NCI-H1417 treated with DMSO at 0.1 percent for 48 hours (cell line): ENCODE measurements around the gene FTCDNL1.

ENCODE experiments used
- DNase-seq: peaks from one replicate; lab custom pipeline; 2025; lab: John Stamatoyannopoulos, UW

FTCDNL1 gene

DNA sequence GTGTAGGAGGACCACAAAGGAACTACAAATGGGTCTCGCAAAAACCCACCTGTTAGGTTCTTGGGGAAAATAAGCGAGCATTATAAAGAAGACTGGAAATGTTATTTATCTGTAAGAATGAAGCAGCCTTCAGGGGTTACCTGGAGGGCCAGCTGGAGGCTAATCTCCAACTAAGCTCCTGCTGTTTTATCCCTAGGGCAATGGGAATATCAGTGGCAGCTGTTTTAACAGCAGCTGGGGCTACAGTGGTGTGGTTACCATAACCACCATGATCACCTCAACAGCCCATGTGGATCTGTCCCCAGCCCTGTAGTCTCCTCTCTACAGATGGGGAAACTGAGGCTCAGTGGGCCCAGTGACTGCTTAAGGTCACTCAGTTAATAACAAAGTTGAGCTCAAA, 108.1 kb downstream of the FTCDNL1 start:
- DNase-seq: no peak

DNA sequence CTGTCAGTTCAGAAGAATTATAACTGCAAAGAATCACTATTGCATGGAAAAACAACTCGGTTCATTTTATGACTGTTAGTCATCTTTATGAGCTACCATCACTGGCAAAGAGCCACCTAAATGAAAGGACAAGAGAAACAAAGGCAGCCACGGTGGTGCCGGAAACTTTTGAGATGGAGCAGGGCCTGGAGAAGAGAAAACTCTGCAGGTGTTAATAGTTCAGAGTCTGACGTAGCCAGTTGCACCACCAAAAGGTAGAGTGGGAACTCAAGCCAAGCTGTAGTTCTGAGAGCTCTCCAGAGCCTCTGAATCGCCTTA, 110.9 kb downstream of the FTCDNL1 start:
- DNase-seq: no peak

DNA sequence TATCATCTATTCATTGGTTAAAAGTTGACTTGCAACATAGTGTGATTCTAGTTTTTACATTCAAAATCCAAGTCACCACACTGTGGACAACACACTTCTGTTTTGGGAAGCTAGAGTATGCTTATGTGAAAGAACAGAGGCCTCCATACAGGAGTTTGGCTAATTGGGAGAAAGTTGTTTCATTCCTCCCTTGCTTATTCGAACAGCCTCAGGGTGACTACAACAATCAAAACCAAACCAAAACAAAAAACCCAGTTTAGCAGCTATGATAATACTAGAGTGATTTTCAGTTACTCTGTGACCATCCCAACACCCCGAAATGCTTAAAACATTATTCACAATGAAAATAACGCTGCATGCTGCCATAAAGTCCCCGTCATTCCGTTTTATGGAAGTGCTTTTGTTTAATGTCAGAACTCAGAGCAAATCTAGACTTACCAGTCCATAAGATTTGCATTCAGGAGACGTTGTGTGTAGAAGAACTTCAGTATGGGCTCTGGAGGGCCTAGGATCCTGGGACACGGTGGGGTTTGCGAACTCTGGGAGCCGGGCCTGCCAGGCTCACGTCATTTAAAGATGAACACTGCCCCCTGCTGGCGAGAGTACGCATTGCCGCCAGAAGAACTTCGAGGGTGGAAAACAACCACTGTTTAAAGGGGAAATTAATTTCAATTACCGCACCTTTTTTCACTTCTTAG, 111.4 kb downstream of the FTCDNL1 start:
- DNase-seq: no peak

DNA sequence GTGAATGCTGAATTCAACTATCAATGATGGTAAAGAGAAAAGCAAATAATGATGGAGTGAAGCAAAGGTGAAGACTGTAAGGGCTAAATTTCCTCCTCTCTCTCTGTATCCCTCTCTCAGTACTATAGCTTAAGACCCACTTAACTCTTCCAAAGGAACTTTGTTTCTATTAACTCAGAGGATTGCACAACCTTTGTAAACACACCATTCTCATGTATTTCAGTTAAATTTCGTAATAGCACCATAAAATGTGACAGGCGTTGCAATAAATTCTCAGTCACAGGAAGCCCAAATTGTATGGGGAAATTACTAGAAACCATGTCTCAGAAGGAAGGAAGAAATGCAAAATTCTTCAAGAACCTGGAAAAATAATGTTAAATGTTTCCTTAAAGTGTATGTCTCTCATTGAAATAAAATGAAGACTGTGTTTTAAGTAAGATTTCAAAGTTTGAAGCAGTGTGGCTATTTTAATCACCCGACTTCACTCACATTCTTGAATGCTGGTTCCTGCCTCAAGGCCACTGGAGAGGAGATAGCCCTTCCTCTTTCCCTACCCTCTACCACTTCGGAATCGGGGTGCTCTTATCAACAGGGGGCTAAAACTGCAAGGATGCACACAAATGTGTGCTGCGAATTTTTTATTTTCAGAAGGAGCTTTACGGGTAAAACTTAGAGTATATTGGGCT, 112.1 kb downstream of the FTCDNL1 start:
- DNase-seq: no peak

DNA sequence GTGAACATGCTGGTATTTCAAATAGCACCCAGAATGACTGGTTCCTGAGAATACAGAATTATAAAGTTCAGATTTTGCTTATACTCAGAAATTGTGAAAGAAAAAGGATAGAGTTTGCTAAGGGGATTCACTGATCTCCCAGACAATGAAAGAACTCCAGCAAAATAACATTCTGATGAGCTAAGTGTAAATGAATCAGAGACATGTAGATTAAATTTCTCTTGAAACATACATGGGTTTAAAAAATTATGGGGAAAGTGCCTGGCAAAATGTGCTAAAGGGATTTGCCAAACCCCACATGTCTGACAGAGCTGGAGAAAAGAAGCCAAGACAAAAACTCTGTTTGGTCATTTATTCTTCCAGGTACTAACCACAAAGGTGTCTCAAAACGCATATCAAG, 116.3 kb downstream of the FTCDNL1 start:
- DNase-seq: no peak

DNA sequence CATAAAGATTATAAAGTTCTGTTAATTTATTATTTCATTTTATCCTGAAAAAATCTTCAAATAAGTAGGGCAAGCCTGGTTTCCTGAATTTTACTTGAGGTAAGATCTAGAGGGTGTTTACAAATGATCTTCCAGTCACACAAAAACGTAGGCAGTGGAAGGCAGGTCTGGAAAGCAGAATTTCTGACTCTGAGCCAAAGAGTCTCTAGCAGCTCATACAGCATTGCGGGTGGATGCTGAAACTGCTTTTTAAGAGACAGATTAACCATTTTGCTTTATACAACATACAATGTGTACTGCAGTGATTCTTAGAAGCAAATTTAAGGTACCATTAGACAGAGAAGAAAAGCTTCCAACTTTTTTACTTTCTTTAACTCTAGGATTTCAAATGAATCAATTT, 117.0 kb downstream of the FTCDNL1 start:
- no peak for DNase-seq

DNA sequence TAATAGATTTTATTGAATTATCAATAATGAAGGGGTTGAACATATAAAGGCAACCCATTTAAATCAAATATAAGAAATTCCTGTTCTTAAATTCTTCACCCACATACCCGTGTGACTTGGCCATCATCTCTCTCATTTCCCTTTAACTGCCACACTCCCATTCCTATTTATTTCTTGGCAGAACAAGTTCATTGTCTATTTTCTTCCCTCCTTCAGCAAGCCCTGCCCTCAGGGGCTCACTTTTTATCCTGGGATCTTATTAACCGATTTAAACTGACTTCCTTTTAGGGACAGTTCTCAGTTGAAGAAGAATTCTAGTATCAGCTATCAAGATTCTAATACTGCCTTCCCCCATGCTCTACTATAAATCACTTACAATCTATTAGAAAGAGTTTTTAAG, 123.2 kb downstream of the FTCDNL1 start:
- DNase-seq: no peak

DNA sequence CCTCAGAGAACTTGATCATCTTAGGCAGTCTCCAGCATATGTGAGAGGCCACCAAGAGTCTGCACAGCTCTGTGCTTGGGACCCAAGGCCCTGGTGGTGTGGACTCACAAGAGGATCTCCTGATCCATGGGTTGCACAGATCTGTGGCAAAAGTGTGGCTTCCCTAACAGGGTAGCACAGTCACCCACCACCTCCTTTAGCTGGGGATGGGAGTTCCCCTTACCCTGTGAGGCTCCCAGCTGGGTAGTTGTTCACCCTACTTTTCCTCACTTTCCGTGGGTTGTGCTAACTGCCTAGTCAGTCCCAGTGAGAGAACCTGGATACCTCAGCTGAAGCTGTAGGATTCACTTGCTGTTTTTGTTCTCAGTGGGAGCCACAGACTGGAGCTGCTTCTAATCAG, 123.7 kb downstream of the FTCDNL1 start:
- DNase-seq: no peak

DNA sequence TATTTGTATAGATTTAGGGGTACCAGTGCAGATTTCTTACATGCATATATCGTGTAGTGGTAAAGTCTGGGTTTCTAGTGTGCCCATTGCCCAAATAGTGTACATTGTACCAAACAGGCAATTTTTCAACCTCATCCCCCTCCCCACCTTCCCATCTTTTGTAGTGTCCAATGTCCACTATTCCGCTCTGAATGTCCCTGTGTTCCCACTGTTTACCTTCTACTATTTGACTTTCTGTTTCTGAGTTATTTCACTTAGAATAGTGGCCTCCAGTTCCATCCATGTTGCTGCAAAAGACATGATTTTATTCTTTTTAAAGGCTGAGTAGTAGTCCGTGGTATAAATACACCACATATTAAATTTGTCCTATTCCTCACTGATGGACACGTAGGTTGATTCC, 132.9 kb downstream of the FTCDNL1 start:
- no peak for DNase-seq

DNA sequence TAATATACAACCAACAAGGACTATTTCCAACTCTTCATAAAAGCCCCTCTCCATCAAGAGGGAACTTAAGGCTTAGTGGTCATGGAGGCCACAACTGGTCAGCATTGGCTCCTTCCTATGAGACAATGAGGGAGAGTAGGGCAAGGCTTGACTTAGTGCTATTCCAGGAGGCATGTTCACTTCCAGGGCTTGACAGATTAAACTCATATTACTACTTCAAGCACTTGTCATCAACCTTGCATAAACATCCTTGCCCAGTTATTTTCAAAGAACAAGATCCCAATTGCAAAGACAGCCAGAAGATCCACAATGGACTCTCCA, 133.4 kb downstream of the FTCDNL1 start:
- no peak for DNase-seq

DNA sequence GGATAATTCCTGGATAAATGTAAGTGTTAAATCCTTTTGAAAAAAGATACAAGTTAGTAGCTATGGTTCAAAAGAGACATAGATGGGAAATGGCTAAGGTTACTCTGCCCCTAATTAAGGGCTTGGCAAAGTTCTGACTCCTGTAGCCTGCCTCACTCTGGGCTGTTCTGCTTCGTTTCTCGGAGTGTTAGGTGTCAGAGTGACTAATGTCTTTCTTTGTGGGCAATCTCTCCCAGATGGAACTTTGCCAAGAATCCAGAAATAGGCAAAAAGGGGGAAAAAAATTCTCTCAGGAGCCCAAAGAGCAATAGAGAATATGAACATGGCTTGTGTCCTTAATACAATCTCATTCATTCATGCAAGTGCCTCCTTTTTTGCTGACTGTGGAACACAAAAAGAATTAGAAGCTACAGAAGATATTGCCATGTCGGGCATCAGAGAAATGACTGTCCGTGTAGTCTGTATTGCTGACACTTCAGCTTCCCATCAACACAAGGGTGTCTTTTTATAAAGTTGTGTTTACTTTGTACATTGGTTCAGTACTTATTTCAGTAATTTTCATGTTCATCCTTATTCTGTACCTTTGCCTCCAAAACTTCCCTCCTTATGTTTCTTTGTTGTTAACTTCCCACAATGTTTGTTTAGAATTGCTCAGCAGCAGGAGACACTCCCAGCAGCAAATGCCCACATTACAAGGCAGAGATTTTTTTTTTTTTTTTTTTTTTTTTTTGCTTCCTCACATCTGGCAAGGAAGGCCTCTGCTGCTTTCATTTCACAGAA, 134.0 kb downstream of the FTCDNL1 start:
- no peak for DNase-seq

DNA sequence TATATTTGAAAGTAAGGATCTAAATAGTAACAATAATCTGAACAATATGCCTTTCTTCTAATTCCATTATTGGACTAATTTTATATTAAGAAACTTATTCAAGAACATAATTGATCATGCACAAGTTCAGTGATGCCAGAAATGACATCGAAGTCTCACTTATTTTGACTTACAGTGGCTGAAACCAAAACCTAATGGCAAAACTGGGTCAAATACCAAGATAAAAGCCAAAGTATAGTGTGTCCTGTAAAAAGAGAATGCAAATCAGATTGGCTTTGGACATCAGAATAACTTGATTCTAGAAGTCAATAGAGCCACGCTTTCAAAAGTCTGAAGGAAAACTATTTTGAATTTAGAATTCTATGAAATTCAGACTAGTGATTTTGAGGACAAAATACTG, 137.2 kb downstream of the FTCDNL1 start:
- no peak for DNase-seq

DNA sequence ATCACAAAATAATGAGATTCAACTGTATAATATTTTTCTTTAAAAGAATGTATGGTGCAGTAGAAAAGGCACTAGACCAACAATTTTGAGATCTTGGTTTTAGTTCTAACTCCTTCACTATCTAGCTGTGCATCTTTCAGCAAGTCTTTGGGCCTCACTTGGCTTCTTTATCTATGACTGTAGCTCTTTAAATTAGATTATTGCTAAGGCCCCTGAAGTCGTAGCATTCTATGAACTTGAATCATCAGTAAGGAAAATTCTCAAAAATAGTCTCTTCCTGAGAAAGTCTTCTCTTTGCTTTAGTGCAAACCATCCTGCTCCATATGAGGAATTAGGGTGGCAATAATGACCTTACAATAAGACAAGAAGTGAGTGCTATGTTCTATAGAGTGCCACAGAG, 140.4 kb downstream of the FTCDNL1 start:
- no peak for DNase-seq
